Right lobe of liver (tissue), 4 donors: ENCODE data around the gene PTH2.

Experiments used
- CTCF ChIP-seq, 4 donors: fragments of 200-600 bp in 3 of 4; fragments of 450-650 bp in 1 of 4; IDR thresholded peaks; one replicate each; pipeline versions ENCODE4 v1.5.1 to v1.8.0; 2016 to 2022; ENCODE audit warnings: antibody characterized with exemption in 4 of 4, mild to moderate bottlenecking in 2 of 4
- POLR2A ChIP-seq: fragments of 450-650 bp; IDR thresholded peaks from one replicate; pipeline ENCODE4 v1.6.1; 2017; ENCODE audit warnings: antibody characterized with exemption, mild to moderate bottlenecking
- donor health status: DM: no; HTN: no; CAD: no.
- donor health status: DM: no; HTN: no; CAD: no.
- donor health status: DM: no; HTN: yes; CAD: no.

GRCh38 chr19:49442354-49442753 is 19.1 kb upstream of the PTH2 start:
- no peak for TF ChIP-seq CTCF (IDR thresholded peaks at IDR 0.05)
- no peak for TF ChIP-seq POLR2A
